A673 (cell line): Measurements from ENCODE around the gene CFAP97D2.

Source experiments
- EZH2 ChIP-seq: fragments of 200-600 bp; sonication (generic); IDR thresholded peaks from 2 replicates; pipeline ENCODE4 v1.6.1; 2017; ENCODE audit warnings: borderline replicate concordance, low read depth, mild to moderate bottlenecking, mixed read lengths, antibody characterized with exemption, low read length; ENCODE audit not compliant: poor library complexity, severe bottlenecking
- TF ChIP-seq, protein P1 (sequence below): fragments of 300-800, 200-600 bp; sonication (generic); conservative IDR thresholded peaks from 2 replicates; pipeline ENCODE4 v1.5.1; 2017; ENCODE audit warnings: low read depth, mild to moderate bottlenecking, antibody characterized with exemption, low read length, moderate library complexity, mixed read lengths

DNA sequence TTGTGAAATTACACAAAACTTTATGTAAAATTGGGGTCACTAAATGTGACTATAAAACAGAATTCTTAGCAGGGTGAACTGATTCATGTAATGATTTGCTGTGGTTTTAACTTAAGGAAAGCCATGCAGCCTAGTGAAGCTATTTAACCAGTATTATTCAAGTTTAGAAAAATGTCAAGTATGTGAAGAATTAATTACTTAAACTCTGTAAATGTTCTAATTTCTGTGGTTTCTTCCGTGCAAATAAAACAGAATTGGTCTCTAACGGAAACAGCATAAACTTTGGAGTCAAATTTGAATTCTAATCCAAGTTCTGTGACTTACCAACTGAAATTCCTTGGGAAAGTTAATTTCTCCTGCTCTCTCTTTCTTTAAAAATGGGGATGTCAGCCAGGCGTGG is 69.0 kb downstream of the CFAP97D2 start:
- TF ChIP-seq, protein P1, sequence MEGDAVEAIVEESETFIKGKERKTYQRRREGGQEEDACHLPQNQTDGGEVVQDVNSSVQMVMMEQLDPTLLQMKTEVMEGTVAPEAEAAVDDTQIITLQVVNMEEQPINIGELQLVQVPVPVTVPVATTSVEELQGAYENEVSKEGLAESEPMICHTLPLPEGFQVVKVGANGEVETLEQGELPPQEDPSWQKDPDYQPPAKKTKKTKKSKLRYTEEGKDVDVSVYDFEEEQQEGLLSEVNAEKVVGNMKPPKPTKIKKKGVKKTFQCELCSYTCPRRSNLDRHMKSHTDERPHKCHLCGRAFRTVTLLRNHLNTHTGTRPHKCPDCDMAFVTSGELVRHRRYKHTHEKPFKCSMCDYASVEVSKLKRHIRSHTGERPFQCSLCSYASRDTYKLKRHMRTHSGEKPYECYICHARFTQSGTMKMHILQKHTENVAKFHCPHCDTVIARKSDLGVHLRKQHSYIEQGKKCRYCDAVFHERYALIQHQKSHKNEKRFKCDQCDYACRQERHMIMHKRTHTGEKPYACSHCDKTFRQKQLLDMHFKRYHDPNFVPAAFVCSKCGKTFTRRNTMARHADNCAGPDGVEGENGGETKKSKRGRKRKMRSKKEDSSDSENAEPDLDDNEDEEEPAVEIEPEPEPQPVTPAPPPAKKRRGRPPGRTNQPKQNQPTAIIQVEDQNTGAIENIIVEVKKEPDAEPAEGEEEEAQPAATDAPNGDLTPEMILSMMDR = no peak
- TF ChIP-seq EZH2 = no peak
